ENCODE results near the gene CRACR2B. TPM values are rescaled to one million over a fixed set of nuclear protein-coding genes. Genes with fewer than 3 reads are reported as not detected.

The CRACR2B gene
- total RNA-seq, 1 experiment from 2014 or later, result 132 TPM

DNA sequence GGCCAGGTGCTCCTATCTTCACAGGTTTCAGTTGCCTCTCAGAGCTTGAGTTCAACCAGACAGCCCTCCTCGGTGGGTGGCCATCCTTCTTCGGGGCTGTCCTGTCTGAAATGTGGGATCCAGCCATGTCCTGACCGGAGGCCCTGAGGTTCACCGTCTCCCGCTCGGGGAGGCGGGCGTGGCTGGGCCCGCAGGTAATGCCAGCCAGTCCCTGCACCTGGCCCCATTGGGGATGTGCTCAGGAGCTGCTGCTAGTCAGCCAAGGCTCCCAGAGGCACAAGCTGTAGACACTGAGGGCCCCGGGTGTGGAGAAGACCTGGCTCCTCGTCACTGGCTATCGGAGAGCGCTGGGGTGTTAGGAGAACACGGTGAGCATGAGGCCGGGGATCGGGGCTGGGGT, 47.5 kb downstream of the CRACR2B start:
- Histone ChIP-seq H3K4me3 (ENCODE audit: low read depth in 2 of 2, low read length in 2 of 2) (no peak overlapping the region), H3K4me1 (ENCODE audit: control insufficient read depth, insufficient read depth, low read length) (0 out of 2 replicates have a peak, but pooled peaks cover 3% of the 10 kb centered on the region), H3K27ac (ENCODE audit: low read length) (no peak overlapping the region), H3K27me3 (ENCODE audit: control insufficient read depth, insufficient read depth, low read length) (no peaks in the 10 kb centered on the region), H3K36me3 (ENCODE audit: control insufficient read depth, insufficient read depth, low read length) (no peaks in the 10 kb centered on the region), H3K9me3 (ENCODE audit: control insufficient read depth, insufficient read depth, low read depth, low read length) (no peaks in the 10 kb centered on the region)
- no peak for DNase-seq (ENCODE audit: low read depth, low spot score)
- ChIA-PET POLR2A (no interaction called here), CTCF (no interaction called here)
- BruUV-seq (replicated peaks), result no TSS peak
- TF ChIP-seq, protein P1, sequence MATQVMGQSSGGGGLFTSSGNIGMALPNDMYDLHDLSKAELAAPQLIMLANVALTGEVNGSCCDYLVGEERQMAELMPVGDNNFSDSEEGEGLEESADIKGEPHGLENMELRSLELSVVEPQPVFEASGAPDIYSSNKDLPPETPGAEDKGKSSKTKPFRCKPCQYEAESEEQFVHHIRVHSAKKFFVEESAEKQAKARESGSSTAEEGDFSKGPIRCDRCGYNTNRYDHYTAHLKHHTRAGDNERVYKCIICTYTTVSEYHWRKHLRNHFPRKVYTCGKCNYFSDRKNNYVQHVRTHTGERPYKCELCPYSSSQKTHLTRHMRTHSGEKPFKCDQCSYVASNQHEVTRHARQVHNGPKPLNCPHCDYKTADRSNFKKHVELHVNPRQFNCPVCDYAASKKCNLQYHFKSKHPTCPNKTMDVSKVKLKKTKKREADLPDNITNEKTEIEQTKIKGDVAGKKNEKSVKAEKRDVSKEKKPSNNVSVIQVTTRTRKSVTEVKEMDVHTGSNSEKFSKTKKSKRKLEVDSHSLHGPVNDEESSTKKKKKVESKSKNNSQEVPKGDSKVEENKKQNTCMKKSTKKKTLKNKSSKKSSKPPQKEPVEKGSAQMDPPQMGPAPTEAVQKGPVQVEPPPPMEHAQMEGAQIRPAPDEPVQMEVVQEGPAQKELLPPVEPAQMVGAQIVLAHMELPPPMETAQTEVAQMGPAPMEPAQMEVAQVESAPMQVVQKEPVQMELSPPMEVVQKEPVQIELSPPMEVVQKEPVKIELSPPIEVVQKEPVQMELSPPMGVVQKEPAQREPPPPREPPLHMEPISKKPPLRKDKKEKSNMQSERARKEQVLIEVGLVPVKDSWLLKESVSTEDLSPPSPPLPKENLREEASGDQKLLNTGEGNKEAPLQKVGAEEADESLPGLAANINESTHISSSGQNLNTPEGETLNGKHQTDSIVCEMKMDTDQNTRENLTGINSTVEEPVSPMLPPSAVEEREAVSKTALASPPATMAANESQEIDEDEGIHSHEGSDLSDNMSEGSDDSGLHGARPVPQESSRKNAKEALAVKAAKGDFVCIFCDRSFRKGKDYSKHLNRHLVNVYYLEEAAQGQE (IDR thresholded peaks at IDR 0.05; ENCODE audit: insufficient read depth in 1 of 2, low read depth in 2 of 2, low read length in 1 of 2), result no peak
- TF ChIP-seq SIN3A (IDR thresholded peaks at IDR 0.05; ENCODE audit: borderline replicate concordance, insufficient read depth, low read depth, low read length) (no peak), CTCF (IDR thresholded peaks at IDR 0.05) (no peak), TCF7L2 (IDR thresholded peaks at IDR 0.05; ENCODE audit: low read depth, low read length) (no peak), POLR2AphosphoS5 (IDR thresholded peaks at IDR 0.05; ENCODE audit: low read depth, low read length) (no peak)
- in situ Hi-C loops (cut with HindIII; ENCODE audit: low pct_unique_long_range_greater_than_20kb, low sequenced_read_pairs) (no loop called here), intact Hi-C loops (cut with micrococcal nuclease; ENCODE audit: unreplicated experiment) (no loop called here)
- ATAC-seq, result no peak

GRCh38 chr11:875769-876301, 48.1 kb downstream of the CRACR2B start:
- H3K9me3 ChIP-seq (ENCODE audit: control insufficient read depth, insufficient read depth, low read depth, low read length), result no peaks in the 10 kb centered on the region
- no peak for TF ChIP-seq POLR2AphosphoS5 (IDR thresholded peaks at IDR 0.05; ENCODE audit: low read depth, low read length)
- no peak for TF ChIP-seq SIN3A (IDR thresholded peaks at IDR 0.05; ENCODE audit: borderline replicate concordance, insufficient read depth, low read depth, low read length)
- TF ChIP-seq, protein P1 (IDR thresholded peaks at IDR 0.05; ENCODE audit: insufficient read depth in 1 of 2, low read depth in 2 of 2, low read length in 1 of 2), result no peak
- no peak for TF ChIP-seq TCF7L2 (IDR thresholded peaks at IDR 0.05; ENCODE audit: low read depth, low read length)
- no peak for TF ChIP-seq CTCF (IDR thresholded peaks at IDR 0.05)

More at GRCh38 chr11:875769-876301, 48.1 kb downstream of the CRACR2B start:
- Histone ChIP-seq H3K27ac (ENCODE audit: low read length) (no peak overlapping the region), H3K36me3 (ENCODE audit: control insufficient read depth, insufficient read depth, low read length) (no peaks in the 10 kb centered on the region), H3K4me1 (ENCODE audit: control insufficient read depth, insufficient read depth, low read length) (0 out of 2 replicates have a peak, but pooled peaks cover 3% of the 10 kb centered on the region), H3K27me3 (ENCODE audit: control insufficient read depth, insufficient read depth, low read length) (no peaks in the 10 kb centered on the region), H3K4me3 (ENCODE audit: low read depth in 2 of 2, low read length in 2 of 2) (no peak overlapping the region)
- intact Hi-C loops (cut with micrococcal nuclease; ENCODE audit: unreplicated experiment), result no loop called here
- DNase-seq (ENCODE audit: low read depth, low spot score) (no peak), ATAC-seq (no peak)
- BruUV-seq (replicated peaks), result no TSS peak
- in situ Hi-C loops (cut with HindIII; ENCODE audit: low pct_unique_long_range_greater_than_20kb, low sequenced_read_pairs), result no loop called here
- ChIA-PET POLR2A (no interaction called here), CTCF (no interaction called here)

Measured in Panc1 (cell line).